HepG2 (cell line): ENCODE results near the gene FAM83G. TPM values are rescaled to one million over a fixed set of nuclear protein-coding genes. Genes with fewer than 3 reads are reported as not detected.

Source experiments
- CENPBD1 ChIP-seq: sonication (generic); formaldehyde crosslinking; IDR thresholded peaks from 2 replicates; pipeline ENCODE4 v1.8.0; 2022; ENCODE audit warnings: missing genetic modification reagents, low read depth, mild to moderate bottlenecking, borderline replicate concordance
- EEA1 ChIP-seq: sonication (generic); formaldehyde crosslinking; IDR thresholded peaks from 2 replicates; pipeline ENCODE4 v1.5.1; 2020; ENCODE audit warnings: mild to moderate bottlenecking, missing genetic modification reagents, borderline replicate concordance
- FLYWCH1 ChIP-seq: sonication (generic); formaldehyde crosslinking; IDR thresholded peaks from 2 replicates; pipeline ENCODE4 v1.8.1; 2023; ENCODE audit warnings: mild to moderate bottlenecking, missing genetic modification reagents
- FOXM1 ChIP-seq: sonication (generic); formaldehyde crosslinking; IDR thresholded peaks from 2 replicates; pipeline ENCODE4 v1.5.0; 2020; ENCODE audit warnings: missing genetic modification reagents
- HOMEZ ChIP-seq: IDR thresholded peaks from 2 replicates; pipeline ENCODE4 v1.6.1; 2016; ENCODE audit warnings: low read depth
- IKZF1 ChIP-seq: fragments of 450-650 bp; IDR thresholded peaks from 2 replicates; pipeline ENCODE4 v1.7.1; 2016
- MYPOP ChIP-seq: sonication (generic); formaldehyde crosslinking; IDR thresholded peaks from 2 replicates; pipeline ENCODE4 v1.8.1; 2023; ENCODE audit warnings: mild to moderate bottlenecking, moderate library complexity, missing genetic modification reagents
- NFYB ChIP-seq: sonication (generic); formaldehyde crosslinking; IDR thresholded peaks from 2 replicates; pipeline ENCODE4 v1.4.0; 2020; ENCODE audit warnings: missing genetic modification reagents
- TEF ChIP-seq: sonication (generic); formaldehyde crosslinking; IDR thresholded peaks from 2 replicates; pipeline ENCODE4 v1.5.0; 2020; ENCODE audit warnings: missing genetic modification reagents
- YY1 ChIP-seq: IDR thresholded peaks from 2 replicates; pipeline ENCODE4 v1.6.1; 2011; ENCODE audit warnings: low read length, low read depth, moderate library complexity, mild to moderate bottlenecking; ENCODE audit not compliant: insufficient read depth, insufficient replicate concordance
- ZGPAT ChIP-seq: IDR thresholded peaks from 2 replicates; pipeline ENCODE4 v1.6.1; 2016; ENCODE audit warnings: mild to moderate bottlenecking
- ZHX1 ChIP-seq: sonication (generic); formaldehyde crosslinking; IDR thresholded peaks from 2 replicates; pipeline ENCODE4 v1.8.1; 2022; ENCODE audit warnings: low read depth, mild to moderate bottlenecking, missing genetic modification reagents
- ZNF136 ChIP-seq: sonication (generic); formaldehyde crosslinking; IDR thresholded peaks from 2 replicates; pipeline ENCODE4 v1.8.1; 2022; ENCODE audit warnings: low read depth, mild to moderate bottlenecking, moderate library complexity, missing genetic modification reagents
- ZNF275 ChIP-seq: sonication (generic); formaldehyde crosslinking; IDR thresholded peaks from 2 replicates; pipeline ENCODE4 v1.8.0; 2022; ENCODE audit warnings: missing genetic modification reagents, mild to moderate bottlenecking, inconsistent platforms, borderline replicate concordance
- ZNF530 ChIP-seq: sonication (generic); formaldehyde crosslinking; IDR thresholded peaks from 2 replicates; pipeline ENCODE4 v1.5.0; 2020; ENCODE audit warnings: low read depth, mild to moderate bottlenecking, missing genetic modification reagents
- ZNF597 ChIP-seq: sonication (generic); formaldehyde crosslinking; IDR thresholded peaks from 2 replicates; pipeline ENCODE4 v1.5.0; 2020; ENCODE audit warnings: missing genetic modification reagents
- ZNF644 ChIP-seq: IDR thresholded peaks from 2 replicates; pipeline ENCODE4 v1.6.1; 2016; ENCODE audit warnings: low read depth
- ZNF780A ChIP-seq: sonication (generic); formaldehyde crosslinking; IDR thresholded peaks from 2 replicates; pipeline ENCODE4 v1.8.0; 2022; ENCODE audit warnings: mild to moderate bottlenecking, missing genetic modification reagents, moderate library complexity
- ZNF879 ChIP-seq: sonication (generic); formaldehyde crosslinking; IDR thresholded peaks from 2 replicates; pipeline ENCODE4 v1.8.1; 2023; ENCODE audit warnings: missing genetic modification reagents
- polyA plus RNA-seq, 8 experiments: library from polyadenylated mRNA; depleted of rRNA in 3 of 8; stranded (reverse) in 7 of 8; unstranded in 1 of 8; fragments of >200 nt; fragmentation: Illumina TruSeq in 4 of 8; extraction: Trizol in 4 of 8; gene quantifications; 2 replicates each; pipeline versions ENCODE4 v1.2.1 to v1.2.3, GENCODE V29; 2011 to 2016; ENCODE audit warnings: low read depth in 4 of 8, missing spikeins in 1 of 8, mixed read lengths in 1 of 8; ENCODE audit not compliant: insufficient read depth in 1 of 8
- total RNA-seq, 5 experiments: library from RNA; depleted of rRNA; stranded (reverse); fragments of >200 nt; fragmentation: Illumina TruSeq; extraction: Trizol; gene quantifications; 2 replicates each; pipeline ENCODE4 v1.2.3, GENCODE V29; 2016; ENCODE audit warnings: low read depth in 1 of 5

Gene FAM83G
- total and polyA plus RNA-seq, 2 of the 13 experiments (the other 11 are each of a cell fraction or from before 2014, with no cell fraction given): 13.7 to 18.6 TPM

- TF ChIP-seq ZNF644 (CRISPR knock-in tag) (peak; percentile 76; the same call in 1 of the 2 replicates), ZNF530 (CRISPR knock-in tag) (no peak), ZNF780A (CRISPR knock-in tag) (no peak), TEF (CRISPR knock-in tag) (no peak), ZNF275 (CRISPR knock-in tag) (peak; percentile 75; the same call in 1 of the 2 replicates), HOMEZ (CRISPR knock-in tag) (peak; percentile 82), FOXM1 (CRISPR knock-in tag) (0 out of 2 replicates have a peak, but pooled peaks have one; percentile 9), ZNF879 (no peak), CENPBD1 (CRISPR knock-in tag) (no peak), YY1 (peak; percentile 65), FLYWCH1 (no peak), ZHX1 (CRISPR knock-in tag) (peak; percentile 90), ZNF136 (CRISPR knock-in tag) (no peak), EEA1 (CRISPR knock-in tag) (no peak), ZNF597 (CRISPR knock-in tag) (no peak), IKZF1 (no peak), NFYB (CRISPR knock-in tag) (peak; percentile 28; the same call in 1 of the 2 replicates), ZGPAT (CRISPR knock-in tag) (peak; percentile 99), MYPOP (CRISPR knock-in tag) (peak; percentile 69)
These were observed 15.9 kb downstream of the FAM83G start (continued) for GRCh38 chr17:18988546-18989173.
